WERI-Rb-1 (cell line): ENCODE data around the gene KRT10.

Source experiments
- DNase-seq: peaks from one replicate; pipeline ENCODE4 v3.0.0-alpha.2; 2020
- H3K27ac ChIP-seq: fragments of 250-450 bp; sonication (Bioruptor Pico); 2 replicates; pipeline ENCODE4 v1.5.1; 2020; ENCODE audit warnings: mild to moderate bottlenecking, moderate library complexity
- H3K27me3 ChIP-seq: fragments of 250-450 bp; sonication (Bioruptor Pico); 2 replicates; pipeline ENCODE4 v1.5.1; 2021; ENCODE audit warnings: mild to moderate bottlenecking, low read depth, moderate library complexity; ENCODE audit not compliant: insufficient read depth, severe bottlenecking
- H3K36me3 ChIP-seq: fragments of 250-450 bp; sonication (Bioruptor Pico); 2 replicates; pipeline ENCODE4 v1.5.1; 2020; ENCODE audit warnings: mild to moderate bottlenecking, moderate library complexity
- H3K4me3 ChIP-seq: 2 replicates; pipeline ENCODE4 v1.5.1; 2011; ENCODE audit warnings: low read depth, mild to moderate bottlenecking, control low read depth, low read length
- H3K9me3 ChIP-seq: fragments of 250-450 bp; sonication (Bioruptor Pico); 2 replicates; pipeline ENCODE4 v1.5.1; 2021; ENCODE audit warnings: mild to moderate bottlenecking, moderate library complexity; ENCODE audit not compliant: severe bottlenecking
- TF ChIP-seq, protein P1 (sequence below): IDR thresholded peaks from 2 replicates; pipeline ENCODE4 v1.5.1; 2011; ENCODE audit warnings: low read depth, mild to moderate bottlenecking, control low read depth, inconsistent platforms, low read length

KRT10 gene

DNA sequence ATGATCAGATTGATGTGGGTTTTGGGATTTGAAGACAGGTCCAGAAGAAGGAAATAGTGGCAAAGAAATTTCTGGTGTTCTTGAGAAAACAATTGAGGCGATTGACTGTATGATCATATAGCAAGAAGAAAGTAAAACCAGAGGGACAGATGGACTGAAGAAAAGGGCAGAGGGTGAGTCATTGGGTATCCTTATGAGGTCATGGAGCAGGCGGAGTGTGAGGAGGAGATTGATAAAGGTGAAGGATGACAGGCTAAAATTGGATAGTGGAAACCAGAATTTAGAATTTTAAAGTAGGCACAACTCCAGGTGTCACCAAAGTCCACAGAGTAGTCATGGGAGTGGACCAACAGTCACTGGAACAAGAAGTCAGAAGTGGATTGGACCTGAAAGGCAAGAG lies 21.3 kb downstream of the KRT10 start:
- H3K36me3 ChIP-seq = no peaks in the 10 kb centered on the region
- peaks cover 6% of the 10 kb centered on the region for H3K9me3 ChIP-seq
- DNase-seq = no peak
- H3K27ac ChIP-seq = no peak overlapping the region
- H3K27me3 ChIP-seq = peaks cover 94% of the 10 kb centered on the region
- H3K4me3 ChIP-seq = no peak overlapping the region
- TF ChIP-seq, protein P1, sequence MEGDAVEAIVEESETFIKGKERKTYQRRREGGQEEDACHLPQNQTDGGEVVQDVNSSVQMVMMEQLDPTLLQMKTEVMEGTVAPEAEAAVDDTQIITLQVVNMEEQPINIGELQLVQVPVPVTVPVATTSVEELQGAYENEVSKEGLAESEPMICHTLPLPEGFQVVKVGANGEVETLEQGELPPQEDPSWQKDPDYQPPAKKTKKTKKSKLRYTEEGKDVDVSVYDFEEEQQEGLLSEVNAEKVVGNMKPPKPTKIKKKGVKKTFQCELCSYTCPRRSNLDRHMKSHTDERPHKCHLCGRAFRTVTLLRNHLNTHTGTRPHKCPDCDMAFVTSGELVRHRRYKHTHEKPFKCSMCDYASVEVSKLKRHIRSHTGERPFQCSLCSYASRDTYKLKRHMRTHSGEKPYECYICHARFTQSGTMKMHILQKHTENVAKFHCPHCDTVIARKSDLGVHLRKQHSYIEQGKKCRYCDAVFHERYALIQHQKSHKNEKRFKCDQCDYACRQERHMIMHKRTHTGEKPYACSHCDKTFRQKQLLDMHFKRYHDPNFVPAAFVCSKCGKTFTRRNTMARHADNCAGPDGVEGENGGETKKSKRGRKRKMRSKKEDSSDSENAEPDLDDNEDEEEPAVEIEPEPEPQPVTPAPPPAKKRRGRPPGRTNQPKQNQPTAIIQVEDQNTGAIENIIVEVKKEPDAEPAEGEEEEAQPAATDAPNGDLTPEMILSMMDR = no peak

DNA sequence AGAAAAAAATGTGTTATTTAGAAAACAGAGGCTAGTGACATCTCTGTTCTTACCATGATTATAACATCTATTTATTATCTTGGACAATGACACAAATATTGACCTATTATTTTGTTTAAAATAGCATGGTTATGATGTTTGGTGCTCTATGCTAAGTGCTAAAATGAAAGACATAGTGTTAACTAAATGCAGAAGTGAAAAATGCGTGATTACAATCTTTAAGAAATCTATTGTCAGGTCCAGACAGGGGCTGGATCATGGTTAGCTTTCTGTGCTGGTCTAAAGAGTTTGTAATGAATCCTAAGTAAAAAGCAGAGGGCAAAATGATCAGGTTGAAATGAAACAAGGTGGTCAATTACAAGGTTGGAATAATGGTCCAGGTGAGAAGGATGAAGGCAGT lies 22.0 kb downstream of the KRT10 start:
- no peaks in the 10 kb centered on the region for H3K36me3 ChIP-seq
- H3K9me3 ChIP-seq = peaks cover 5% of the 10 kb centered on the region
- no peak for DNase-seq
- no peak overlapping the region for H3K4me3 ChIP-seq
- H3K27me3 ChIP-seq = peaks cover 94% of the 10 kb centered on the region
- no peak overlapping the region for H3K27ac ChIP-seq
- TF ChIP-seq, protein P1 = no peak

DNA sequence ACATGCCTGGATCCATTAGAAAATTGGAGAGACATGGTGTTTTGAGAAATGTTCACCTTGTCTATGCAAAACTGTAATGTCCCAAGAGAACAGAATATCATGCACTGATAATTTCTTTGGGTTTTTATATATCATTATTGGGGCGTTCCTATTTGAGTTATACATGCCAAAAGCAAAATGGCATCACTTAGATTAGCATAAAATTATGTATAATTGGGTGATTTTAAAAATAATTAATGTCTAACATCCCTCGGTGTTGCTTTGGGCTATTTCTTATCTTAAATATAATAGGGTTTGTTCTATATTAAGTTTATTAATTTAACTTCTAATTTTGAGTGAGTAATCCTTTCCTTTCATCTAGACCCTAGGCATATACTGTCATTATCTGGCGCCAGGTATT lies 22.6 kb downstream of the KRT10 start, which contains the start of gene KRT28:
Gene KRT28 (minus strand): TSS at position 101 of the 400 bp plus-strand sequence. CDS start 66 bp downstream, at position 35.
- H3K27me3 ChIP-seq = peaks cover 94% of the 10 kb centered on the region
- no peaks in the 10 kb centered on the region for H3K36me3 ChIP-seq
- H3K27ac ChIP-seq = no peak within 1 kb of the TSS
- H3K4me3 ChIP-seq = no peak within 1 kb of the TSS
- DNase-seq = no peak
- no peaks in the 10 kb centered on the region for H3K9me3 ChIP-seq
- TF ChIP-seq, protein P1 = no peak

DNA sequence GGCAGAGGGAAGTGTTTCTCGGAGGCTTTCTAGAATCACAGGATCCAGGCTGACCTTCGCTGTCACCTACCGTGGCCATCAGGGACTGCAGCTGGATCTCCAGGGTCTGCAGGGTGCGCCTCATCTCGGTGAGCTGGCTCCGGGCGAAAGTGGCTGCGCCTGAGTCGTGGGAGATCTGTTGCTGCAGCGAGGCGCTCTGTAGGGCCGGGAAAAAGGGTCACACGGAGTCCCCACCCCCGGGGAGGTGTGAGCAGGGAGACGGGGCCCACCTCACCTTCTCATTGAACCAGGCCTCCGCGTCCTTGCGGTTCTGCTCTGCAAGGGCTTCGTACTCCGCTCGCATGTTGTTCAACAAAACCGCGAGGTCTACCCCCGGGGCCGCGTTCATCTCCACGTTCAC lies 25.6 kb downstream of the KRT10 start:
- H3K27me3 ChIP-seq = peaks cover 98% of the 10 kb centered on the region
- TF ChIP-seq, protein P1 = no peak
- DNase-seq = no peak

DNA sequence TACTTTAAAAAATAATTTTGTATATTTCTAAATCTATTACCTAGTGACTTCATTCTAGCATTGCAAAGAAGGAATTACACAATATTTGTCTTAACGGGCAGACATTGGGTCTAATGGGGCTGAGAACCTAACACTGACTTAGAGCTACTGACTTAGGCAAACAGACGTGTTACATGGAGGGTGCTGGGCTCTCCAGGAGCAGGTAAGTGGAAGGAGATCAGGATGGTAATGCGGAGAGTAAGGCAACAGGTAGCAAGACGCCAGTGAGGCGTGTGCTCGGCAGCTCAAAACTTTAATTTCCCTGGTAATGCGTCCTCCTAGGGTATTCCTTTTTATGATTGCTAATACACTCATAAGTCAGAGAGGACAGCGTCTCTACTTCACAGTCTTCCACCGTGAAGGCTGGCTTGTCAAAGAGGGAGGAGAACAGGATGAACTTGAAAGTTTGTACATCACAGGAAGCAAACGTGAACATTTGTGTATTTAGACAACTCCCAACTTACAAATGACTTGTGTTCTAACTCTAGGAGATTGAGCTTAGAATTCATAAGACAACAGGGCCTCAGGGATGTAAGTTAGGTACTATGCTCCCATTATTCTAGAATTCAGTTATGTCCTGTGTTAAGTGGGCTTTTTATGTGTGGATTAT lies 27.3 kb downstream of the KRT10 start:
- Histone ChIP-seq H3K36me3 (no peaks in the 10 kb centered on the region), H3K27ac (no peak overlapping the region), H3K4me3 (no peak overlapping the region), H3K9me3 (no peaks in the 10 kb centered on the region), H3K27me3 (peaks cover 99% of the 10 kb centered on the region)
- TF ChIP-seq, protein P1 = no peak
- DNase-seq = no peak

More for the DNA sequence above, 25.6 kb downstream of the KRT10 start:
- H3K36me3 ChIP-seq = no peaks in the 10 kb centered on the region
- H3K9me3 ChIP-seq = no peaks in the 10 kb centered on the region
- no peak overlapping the region for H3K4me3 ChIP-seq
- no peak overlapping the region for H3K27ac ChIP-seq

DNA sequence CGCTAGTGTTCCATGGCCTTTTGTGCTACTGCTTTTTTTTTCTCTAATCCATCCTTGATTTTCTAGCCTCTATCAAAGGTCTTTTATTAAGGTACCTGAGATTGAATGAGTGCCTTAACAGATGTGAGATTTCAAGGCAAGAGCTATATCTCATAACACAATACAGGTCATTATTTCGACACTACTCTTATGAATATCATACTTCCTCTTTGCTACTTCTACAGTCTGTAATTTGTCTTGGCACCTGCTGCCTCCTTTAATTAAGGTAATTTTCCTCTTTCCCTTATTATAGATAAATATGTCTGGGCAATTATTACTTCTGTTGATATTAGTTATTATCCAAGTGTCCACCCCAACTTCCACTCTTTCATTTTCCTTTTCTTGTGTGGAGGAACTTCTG lies 27.9 kb downstream of the KRT10 start:
- TF ChIP-seq, protein P1 = no peak
- Histone ChIP-seq H3K27me3 (peaks cover 99% of the 10 kb centered on the region), H3K4me3 (no peak overlapping the region), H3K27ac (no peak overlapping the region), H3K9me3 (no peaks in the 10 kb centered on the region), H3K36me3 (no peaks in the 10 kb centered on the region)
- DNase-seq = no peak
